GM12874 (cell line): ENCODE results near the gene LRR1.

Source experiments
- CTCF ChIP-seq: IDR thresholded peaks from 2 replicates; pipeline ENCODE4 v1.5.1; 2011; ENCODE audit warnings: low read depth, mild to moderate bottlenecking, control low read depth, low read length, moderate library complexity; ENCODE audit not compliant: insufficient read depth

LRR1 gene

GRCh38 chr14:49622022-49622607 lies 23.4 kb downstream of the LRR1 start:
- no peak for TF ChIP-seq CTCF

- TF ChIP-seq CTCF: no peak
Observed at GRCh38 chr14:49623387-49623786, 24.6 kb downstream of the LRR1 start.

- TF ChIP-seq CTCF: no peak
Observed at GRCh38 chr14:49623941-49624839, 25.4 kb downstream of the LRR1 start.

- TF ChIP-seq CTCF: peak; percentile 88
Observed at GRCh38 chr14:49633640-49634546, 35.2 kb downstream of the LRR1 start.

GRCh38 chr14:49634547-49635334 lies 36.0 kb downstream of the LRR1 start, which contains the start of gene DNAAF2:
Gene DNAAF2 (minus strand): TSS chr14:49635244. CDS start chr14:49635149, 95 bp downstream.
- no peak for TF ChIP-seq CTCF

GRCh38 chr14:49636866-49637265 lies 38.1 kb downstream of the LRR1 start:
- TF ChIP-seq CTCF: no peak
